Astrocyte of the cerebellum (primary cell): ENCODE measurements around the gene SOHLH2.

Source experiments
- DNase-seq: peaks from one replicate; pipeline ENCODE4 v3.0.0-alpha.2; 2011; ENCODE audit warnings: low read depth
- H3K4me3 ChIP-seq: 2 replicates; pipeline ENCODE4 v1.5.1; 2011; ENCODE audit warnings: mild to moderate bottlenecking, low read depth, low read length, moderate library complexity
- CTCF ChIP-seq: IDR thresholded peaks from 2 replicates; pipeline ENCODE4 v1.5.1; 2012; ENCODE audit warnings: low read length, low read depth, moderate library complexity, mild to moderate bottlenecking; ENCODE audit errors: missing control alignments
- in situ Hi-C: cut with HindIII; loops from 2 replicates; pipeline ENCODE4 v1.10.0; 2017; ENCODE audit warnings: low sequenced_read_pairs

The SOHLH2 gene

GRCh38 chr13:36251017-36251416, 36.7 kb upstream of the SOHLH2 start:
- no peak overlapping the region for H3K4me3 ChIP-seq
- DNase-seq: no peak
- TF ChIP-seq CTCF: no peak
- in situ Hi-C loops: no loop called here

GRCh38 chr13:36248700-36249099, 34.3 kb upstream of the SOHLH2 start:
- TF ChIP-seq CTCF: no peak
- no peak overlapping the region for H3K4me3 ChIP-seq
- in situ Hi-C loops: no loop called here
- DNase-seq: no peak

GRCh38 chr13:36244990-36245389, 30.6 kb upstream of the SOHLH2 start:
- H3K4me3 ChIP-seq: no peak overlapping the region
- TF ChIP-seq CTCF: no peak
- DNase-seq: no peak
- in situ Hi-C loops: no loop called here

GRCh38 chr13:36244073-36244472, 29.7 kb upstream of the SOHLH2 start:
- DNase-seq: no peak
- no peak overlapping the region for H3K4me3 ChIP-seq
- no peak for TF ChIP-seq CTCF
- in situ Hi-C loops: no loop called here

GRCh38 chr13:36242761-36243160, 28.4 kb upstream of the SOHLH2 start:
- in situ Hi-C loops: no loop called here
- no peak for DNase-seq
- no peak overlapping the region for H3K4me3 ChIP-seq
- TF ChIP-seq CTCF: no peak

- in situ Hi-C loops: no loop called here
- no peak for TF ChIP-seq CTCF
Observed at GRCh38 chr13:36231236-36231635, 16.9 kb upstream of the SOHLH2 start.

GRCh38 chr13:36224730-36225129, 10.4 kb upstream of the SOHLH2 start:
- TF ChIP-seq CTCF: no peak
- DNase-seq: no peak
- in situ Hi-C loops: no loop called here
- H3K4me3 ChIP-seq: no peak overlapping the region

More at GRCh38 chr13:36231236-36231635, 16.9 kb upstream of the SOHLH2 start:
- DNase-seq: no peak
- H3K4me3 ChIP-seq: no peak overlapping the region
